ENCODE measurements around the gene COQ8B. TPM values are rescaled to one million over a fixed set of nuclear protein-coding genes. Genes with fewer than 3 reads are reported as not detected.
"Not testable (repeated sequence)": the region's sequence is repeated elsewhere in the genome, so short reads cannot be mapped to it uniquely, and the experiment has no call there.

Gene COQ8B
- total RNA-seq, 2 experiments from 2014 or later: 23.4 to 33.5 TPM

DNA sequence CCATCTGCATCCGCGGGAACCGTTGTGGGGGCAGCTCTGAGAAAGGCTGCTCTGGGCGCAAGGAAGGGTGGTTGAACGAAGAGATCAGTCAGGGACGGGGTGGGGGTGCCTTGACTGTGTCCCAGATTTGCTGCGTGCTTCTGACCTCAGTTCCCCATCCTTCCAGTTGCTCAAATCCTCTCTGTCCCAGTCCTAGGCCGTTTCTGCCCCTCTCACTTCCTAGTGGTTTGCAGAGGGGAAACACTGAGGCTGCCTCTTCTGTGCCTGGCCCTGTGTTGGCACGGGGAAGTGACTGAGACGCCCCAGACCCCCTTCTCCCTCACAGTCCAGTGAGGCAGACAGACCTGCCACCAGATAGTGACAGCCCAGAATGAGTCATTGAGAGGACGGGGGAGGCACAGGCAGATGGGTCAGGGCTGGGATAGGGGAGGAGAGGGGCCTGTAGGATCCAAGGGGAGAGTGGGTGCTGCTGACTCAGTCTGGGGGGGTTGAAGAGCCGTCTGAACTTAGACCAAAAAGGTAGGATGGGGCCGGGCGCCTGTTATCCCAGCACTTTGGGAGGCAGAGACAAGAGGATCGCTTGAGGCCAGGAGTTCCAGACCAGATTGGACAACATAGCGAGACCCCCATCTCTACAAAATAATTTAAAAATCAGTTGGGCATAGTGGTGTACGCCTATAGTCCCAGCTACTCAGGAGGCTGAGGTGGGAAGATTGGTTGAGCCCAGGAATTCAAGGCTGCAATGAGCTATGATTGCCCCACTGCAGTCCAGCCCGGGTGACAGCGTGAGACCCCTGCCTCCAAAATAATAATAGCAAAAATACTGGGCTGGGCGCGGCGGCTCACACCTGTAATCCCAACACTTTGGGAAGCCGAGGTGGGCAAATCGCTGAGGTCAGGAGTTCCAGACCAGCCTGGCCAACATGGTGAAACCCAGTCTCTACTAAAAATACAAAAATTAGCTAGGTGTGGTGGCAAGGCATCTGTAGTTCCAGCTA lies 52.7 kb downstream of the COQ8B start:
- Mint-ChIP-seq H3K27me3 (no peaks in the 10 kb centered on the region), H3K36me3 (ENCODE audit: low read depth) (peaks cover 9% of the 10 kb centered on the region), H3K4me1 (peaks cover 16% of the 10 kb centered on the region), H3K9me3 (peaks cover 2% of the 10 kb centered on the region), H3K4me3 (peak overlapping the region; percentile 76), H3K27ac (peak overlapping the region; percentile 89)
- ChIA-PET CTCF (interaction anchor here (0.6 to 2.9 kb wide), 25 partner anchors 11 to 600 kb away, joined by 3 to 26 read pairs (median 4); partner anchors contain the start of genes ACTMAP, EGLN2 and SNRPA), POLR2A (no interaction called here)
- DNase-seq: peak; percentile 17

DNA sequence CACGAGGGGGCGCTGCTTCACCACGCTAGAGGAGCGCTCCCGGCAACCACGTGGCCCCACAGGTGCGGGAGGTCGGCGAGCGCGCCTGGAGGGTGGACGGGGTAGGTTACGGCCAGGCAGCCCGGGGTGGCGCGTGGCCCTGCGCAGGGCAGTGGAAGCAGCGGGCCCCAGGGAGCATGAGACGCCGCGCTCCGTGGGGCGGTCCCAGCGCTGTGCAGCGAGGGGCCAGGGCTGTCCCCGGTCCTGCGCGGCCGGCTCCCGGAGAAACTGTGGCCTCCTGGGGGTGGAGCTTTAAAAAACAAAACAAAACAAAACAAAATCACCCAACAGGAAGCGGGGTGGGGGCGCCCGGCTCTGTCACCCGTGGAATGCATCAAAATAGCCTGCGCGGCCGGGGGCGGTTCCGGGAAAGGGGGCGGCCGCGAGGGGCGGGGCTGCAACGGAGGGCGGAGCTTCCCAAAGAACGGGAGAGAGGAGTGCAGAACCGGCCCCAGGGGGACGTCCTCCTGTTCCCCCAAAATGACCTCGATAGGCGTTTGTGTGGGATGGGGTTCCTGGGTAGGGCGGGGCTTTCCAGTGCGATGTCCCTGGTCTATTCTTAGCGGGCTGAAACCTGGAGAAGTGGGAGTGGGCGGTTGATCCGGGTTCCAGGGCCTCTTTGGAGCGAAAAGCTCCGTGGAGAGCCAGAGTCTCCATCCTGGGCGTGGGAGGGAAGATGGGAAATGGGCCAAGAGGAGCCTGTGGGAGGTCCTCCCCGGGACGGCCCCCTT lies 53.6 kb downstream of the COQ8B start:
- peaks cover 16% of the 10 kb centered on the region for H3K4me1 Mint-ChIP-seq
- H3K4me3 Mint-ChIP-seq: peak overlapping the region; percentile 76
- no peaks in the 10 kb centered on the region for H3K27me3 Mint-ChIP-seq
- H3K27ac Mint-ChIP-seq: peak overlapping the region; percentile 89
- H3K9me3 Mint-ChIP-seq: no peaks in the 10 kb centered on the region
- ChIA-PET POLR2A (no interaction called here), CTCF (interaction anchor here (0.6 to 2.9 kb wide), 22 partner anchors 10 to 600 kb away, joined by 3 to 26 read pairs (median 4); partner anchors contain the start of genes ACTMAP, EGLN2 and SNRPA)
- peaks cover 2% of the 10 kb centered on the region for H3K36me3 Mint-ChIP-seq (ENCODE audit: low read depth)
- peak; percentile 90 for DNase-seq

GRCh38 chr19:40661616-40662015 lies 55.1 kb downstream of the COQ8B start:
- Mint-ChIP-seq H3K4me3 (no peak overlapping the region), H3K27me3 (no peaks in the 10 kb centered on the region), H3K27ac (peak overlapping the region; percentile 33), H3K9me3 (no peaks in the 10 kb centered on the region), H3K36me3 (ENCODE audit: low read depth) (no peaks in the 10 kb centered on the region), H3K4me1 (peaks cover 16% of the 10 kb centered on the region)
- ChIA-PET POLR2A (no interaction called here), CTCF (interaction anchor here (0.6 to 2.1 kb wide), 6 partner anchors 21 to 482 kb away, joined by 3 to 11 read pairs (median 3); no protein-coding TSS in a partner anchor)
- DNase-seq: no peak

GRCh38 chr19:40659566-40659965 lies 57.1 kb downstream of the COQ8B start:
- no peak overlapping the region for H3K27ac Mint-ChIP-seq
- no peaks in the 10 kb centered on the region for H3K27me3 Mint-ChIP-seq
- H3K4me3 Mint-ChIP-seq: no peak overlapping the region
- no peak for DNase-seq
- CTCF ChIA-PET: interaction anchor here (0.5 to 1.7 kb wide), 2 partner anchors 31 to 148 kb away, joined by 4 to 6 read pairs; no protein-coding TSS in a partner anchor
- H3K36me3 Mint-ChIP-seq (ENCODE audit: low read depth): no peaks in the 10 kb centered on the region
- POLR2A ChIA-PET: no interaction called here
- H3K4me1 Mint-ChIP-seq: peaks cover 16% of the 10 kb centered on the region
- H3K9me3 Mint-ChIP-seq: no peaks in the 10 kb centered on the region

DNA sequence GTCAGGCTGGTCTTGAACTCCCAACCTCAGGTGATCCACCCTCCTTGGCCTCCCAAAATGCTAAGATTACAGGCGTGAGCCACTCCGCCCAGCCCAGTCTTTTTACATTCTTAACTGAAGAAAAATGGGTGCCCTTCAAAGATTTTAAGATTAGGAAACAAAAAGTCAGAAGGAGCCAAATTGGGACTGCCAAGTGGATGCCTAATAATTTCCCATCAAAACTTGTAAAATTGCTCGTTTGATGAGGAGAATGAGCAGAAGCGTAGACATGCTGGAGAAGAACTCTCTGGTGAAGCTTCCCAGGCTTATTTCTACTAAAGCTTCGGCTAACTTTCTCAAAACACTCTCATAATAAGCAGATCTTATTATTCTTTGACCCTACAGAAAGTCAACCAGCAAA lies 57.6 kb downstream of the COQ8B start:
- peaks cover 16% of the 10 kb centered on the region for H3K4me1 Mint-ChIP-seq
- H3K4me3 Mint-ChIP-seq: no peak overlapping the region
- no peak for DNase-seq
- H3K9me3 Mint-ChIP-seq: no peaks in the 10 kb centered on the region
- ChIA-PET POLR2A (no interaction called here), CTCF (no interaction called here)
- no peak overlapping the region for H3K27ac Mint-ChIP-seq
- no peaks in the 10 kb centered on the region for H3K36me3 Mint-ChIP-seq (ENCODE audit: low read depth)
- no peaks in the 10 kb centered on the region for H3K27me3 Mint-ChIP-seq

GRCh38 chr19:40658031-40658430 lies 58.7 kb downstream of the COQ8B start:
- no peaks in the 10 kb centered on the region for H3K36me3 Mint-ChIP-seq (ENCODE audit: low read depth)
- no peak overlapping the region for H3K27ac Mint-ChIP-seq
- CTCF ChIA-PET: interaction anchor here (1.1 to 2.9 kb wide), 3 partner anchors 23 to 149 kb away, joined by 4 to 9 read pairs (median 7); partner anchors contain the start of gene SNRPA

DNA sequence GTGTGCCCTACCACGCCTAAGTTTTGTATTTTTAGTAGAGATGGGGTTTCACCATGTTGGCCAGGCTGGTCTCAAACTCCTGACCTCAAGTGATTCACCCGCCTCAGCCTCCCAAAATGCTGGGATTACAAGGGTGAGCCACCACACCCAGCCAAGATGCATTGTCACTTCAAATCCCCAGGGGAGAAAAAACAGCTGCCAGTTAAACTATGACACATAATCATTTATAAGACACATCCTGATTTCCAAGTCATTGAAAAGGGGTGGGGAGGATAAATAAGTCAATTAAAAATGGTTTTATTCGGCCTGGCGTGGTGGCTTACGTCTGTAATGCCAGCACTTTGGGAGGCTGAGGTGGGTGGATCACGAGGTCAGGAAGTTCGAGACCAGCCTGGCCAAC lies 61.0 kb downstream of the COQ8B start:
- H3K27ac Mint-ChIP-seq; H3K9me3 Mint-ChIP-seq; DNase-seq; H3K36me3 Mint-ChIP-seq (ENCODE audit: low read depth); H3K27me3 Mint-ChIP-seq; H3K4me1 Mint-ChIP-seq; H3K4me3 Mint-ChIP-seq: not testable (repeated sequence)
- CTCF ChIA-PET: interaction anchor here (0.7 to 2.9 kb wide), 2 partner anchors 37 to 151 kb away, joined by 3 to 9 read pairs; no protein-coding TSS in a partner anchor
- POLR2A ChIA-PET: interaction anchor here (0.7 kb wide), 1 partner anchor 926 kb away, joined by 3 read pairs; no protein-coding TSS in a partner anchor

More at GRCh38 chr19:40658031-40658430, 58.7 kb downstream of the COQ8B start:
- Mint-ChIP-seq H3K27me3 (no peaks in the 10 kb centered on the region), H3K9me3 (no peaks in the 10 kb centered on the region), H3K4me3 (no peak overlapping the region), H3K4me1 (peaks cover 8% of the 10 kb centered on the region)
- POLR2A ChIA-PET: no interaction called here
- no peak for DNase-seq

DNA sequence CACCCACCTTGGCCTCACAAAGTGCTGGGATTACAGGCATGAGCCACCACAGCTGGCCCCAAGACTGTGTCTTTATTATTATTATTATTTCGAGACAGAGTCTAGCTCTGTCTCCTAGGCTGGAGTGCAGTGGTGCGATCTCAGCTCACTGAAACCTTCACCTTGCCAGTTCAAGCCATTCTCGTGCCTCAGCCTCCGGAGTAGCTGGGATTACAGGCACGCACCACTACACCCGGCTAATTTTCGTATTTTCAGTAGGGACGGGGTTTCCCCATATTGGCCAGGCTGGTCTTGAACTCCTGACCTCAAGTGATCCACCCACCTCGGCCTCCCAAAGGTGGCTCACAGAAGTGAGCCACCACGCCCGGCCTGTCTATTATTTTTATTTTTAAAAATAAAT lies 64.4 kb downstream of the COQ8B start:
- H3K36me3 Mint-ChIP-seq (ENCODE audit: low read depth); H3K4me3 Mint-ChIP-seq; H3K4me1 Mint-ChIP-seq; H3K27ac Mint-ChIP-seq; DNase-seq; H3K9me3 Mint-ChIP-seq; H3K27me3 Mint-ChIP-seq; POLR2A ChIA-PET: not testable (repeated sequence)
- CTCF ChIA-PET: interaction anchor here (1.0 to 1.6 kb wide), 2 partner anchors 11 to 18 kb away, joined by 3 to 4 read pairs; no protein-coding TSS in a partner anchor

DNA sequence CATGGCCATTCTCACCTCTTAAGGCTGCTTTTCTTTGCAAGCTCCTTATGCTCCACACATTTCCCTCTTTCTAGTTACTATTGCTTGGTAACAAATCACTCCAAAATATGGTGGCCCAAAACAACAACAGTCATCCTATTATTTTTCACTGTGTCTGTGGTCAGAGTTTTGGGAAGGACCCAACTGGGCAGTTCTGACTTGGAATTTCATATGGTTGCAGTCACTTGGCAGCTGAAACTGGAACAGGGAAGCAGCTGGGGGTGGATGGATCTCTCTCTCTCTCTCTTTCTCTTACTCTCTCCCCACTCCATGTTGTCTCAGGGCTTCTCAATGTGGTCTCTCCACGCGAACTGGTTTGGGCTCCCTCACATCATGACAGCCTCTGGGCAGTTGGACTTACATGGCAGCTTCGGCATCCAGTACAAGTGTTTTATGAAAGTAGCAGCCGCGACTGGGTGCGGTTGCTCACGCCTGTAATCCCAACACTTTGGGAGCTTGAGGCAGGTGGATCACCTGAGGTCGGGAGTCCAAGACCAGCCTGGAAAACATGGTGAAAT lies 65.9 kb downstream of the COQ8B start:
- H3K4me3 Mint-ChIP-seq: no peak overlapping the region
- no peaks in the 10 kb centered on the region for H3K36me3 Mint-ChIP-seq (ENCODE audit: low read depth)
- H3K9me3 Mint-ChIP-seq: no peaks in the 10 kb centered on the region
- DNase-seq: no peak
- H3K4me1 Mint-ChIP-seq: peaks cover 2% of the 10 kb centered on the region
- peaks cover 8% of the 10 kb centered on the region for H3K27me3 Mint-ChIP-seq
- ChIA-PET CTCF (interaction anchor here (0.9 kb wide), 1 partner anchor 13 kb away, joined by 3 read pairs; no protein-coding TSS in a partner anchor), POLR2A (no interaction called here)
- H3K27ac Mint-ChIP-seq: no peak overlapping the region

- POLR2A ChIA-PET: not testable (repeated sequence)
These were observed 66.6 kb downstream of the COQ8B start for GRCh38 chr19:40649903-40650675.

GRCh38 chr19:40646743-40647254 lies 69.9 kb downstream of the COQ8B start:
- CTCF ChIA-PET: interaction anchor here (0.6 to 5.0 kb wide), 3 partner anchors 12 to 334 kb away, joined by 4 to 36 read pairs (median 4); no protein-coding TSS in a partner anchor
- Mint-ChIP-seq H3K27ac (no peak overlapping the region), H3K36me3 (ENCODE audit: low read depth) (no peaks in the 10 kb centered on the region), H3K9me3 (no peaks in the 10 kb centered on the region), H3K4me1 (peaks cover 5% of the 10 kb centered on the region), H3K4me3 (no peak overlapping the region), H3K27me3 (peaks cover 8% of the 10 kb centered on the region)
- POLR2A ChIA-PET: no interaction called here
- no peak for DNase-seq

More at GRCh38 chr19:40649903-40650675, 66.6 kb downstream of the COQ8B start:
- H3K9me3 Mint-ChIP-seq; CTCF ChIA-PET; H3K36me3 Mint-ChIP-seq (ENCODE audit: low read depth); DNase-seq; H3K4me3 Mint-ChIP-seq; H3K4me1 Mint-ChIP-seq; H3K27ac Mint-ChIP-seq; H3K27me3 Mint-ChIP-seq: not testable (repeated sequence)

Measured in activated CD4-positive, alpha-beta T cell treated with anti-CD3 and anti-CD28 coated beads, Interleukin-2, amount 10 ng/mL, durations not matched to agents 7 days and 5 days (primary cell).